GM19238 (cell line): Measurements from ENCODE around the gene ZNF768.
"Not testable (repeated sequence)": the region's sequence is repeated elsewhere in the genome, so short reads cannot be mapped to it uniquely, and the experiment has no call there.

Source experiments
- DNase-seq: peaks from one replicate; pipeline ENCODE4 v3.0.0; 2011; ENCODE audit warnings: low spot score; ENCODE audit not compliant: insufficient read length

ZNF768 gene

GRCh38 chr16:30533748-30534367 is 7.5 kb upstream of the ZNF768 start:
- no peak for DNase-seq

GRCh38 chr16:30533146-30533522 is 6.8 kb upstream of the ZNF768 start:
- DNase-seq = no peak

- no peak for DNase-seq
These were observed 6.1 kb upstream of the ZNF768 start for GRCh38 chr16:30532285-30533145.

GRCh38 chr16:30530163-30531037 is 4.0 kb upstream of the ZNF768 start:
- DNase-seq = no peak

GRCh38 chr16:30528799-30529457 is 2.6 kb upstream of the ZNF768 start:
- DNase-seq = no peak

GRCh38 chr16:30527635-30528178 is 1.3 kb upstream of the ZNF768 start:
- peak; percentile 65 for DNase-seq

GRCh38 chr16:30526823-30527634 is 663 bp upstream of the ZNF768 start:
- peak; percentile 99 for DNase-seq

GRCh38 chr16:30525844-30526136 is 576 bp downstream of the ZNF768 start:
- DNase-seq = no peak

- no peak for DNase-seq
These were observed 1.5 kb downstream of the ZNF768 start for GRCh38 chr16:30524575-30525568.

GRCh38 chr16:30523768-30524574 is 2.4 kb downstream of the ZNF768 start:
- no peak for DNase-seq

- DNase-seq = not testable (repeated sequence)
These were observed 3.5 kb downstream of the ZNF768 start for GRCh38 chr16:30522702-30523463.

GRCh38 chr16:30521873-30522641 is 4.3 kb downstream of the ZNF768 start:
- DNase-seq = no peak

GRCh38 chr16:30521476-30521872 is 4.9 kb downstream of the ZNF768 start:
- no peak for DNase-seq

GRCh38 chr16:30519120-30520049 is 7.0 kb downstream of the ZNF768 start:
- no peak for DNase-seq

GRCh38 chr16:30518552-30518951 is 7.8 kb downstream of the ZNF768 start:
- no peak for DNase-seq

GRCh38 chr16:30515275-30515674 is 11.1 kb downstream of the ZNF768 start:
- no peak for DNase-seq
